Loucy (cell line): Measurements from ENCODE around the gene KLHDC4.

Source experiments
- H2AFZ ChIP-seq: fragments of 200-600 bp; sonication (generic); 2 replicates; pipeline ENCODE4 v1.6.0; 2016; ENCODE audit warnings: antibody characterized with exemption, mild to moderate bottlenecking, low read length, moderate library complexity
- H3F3A ChIP-seq: fragments of 200-600 bp; 2 replicates; pipeline ENCODE4 v1.6.0; 2016; ENCODE audit warnings: antibody characterized with exemption, low read depth, mild to moderate bottlenecking
- H3K27me3 ChIP-seq: fragments of 200-600 bp; sonication (generic); 2 replicates; pipeline ENCODE4 v1.6.1; 2014; ENCODE audit warnings: low read length, mild to moderate bottlenecking; ENCODE audit not compliant: insufficient read depth, poor library complexity, severe bottlenecking
- H3K36me3 ChIP-seq: fragments of 200-600 bp; sonication (generic); 2 replicates; pipeline ENCODE4 v1.6.1; 2016; ENCODE audit warnings: low read length; ENCODE audit not compliant: insufficient read depth
- H3K4me1 ChIP-seq: fragments of 200-600 bp; sonication (generic); 2 replicates; pipeline ENCODE4 v1.5.1; 2014; ENCODE audit warnings: low read length, mild to moderate bottlenecking; ENCODE audit not compliant: insufficient read depth, poor library complexity, severe bottlenecking
- H3K4me2 ChIP-seq: fragments of 200-600 bp; sonication (generic); 2 replicates; pipeline ENCODE4 v1.6.0; 2014; ENCODE audit warnings: antibody characterized with exemption, low read length, low read depth, mild to moderate bottlenecking; ENCODE audit not compliant: poor library complexity, severe bottlenecking
- H3K4me3 ChIP-seq: fragments of 200-600 bp; sonication (generic); 2 replicates; pipeline ENCODE4 v1.5.1; 2014; ENCODE audit warnings: low read length, mild to moderate bottlenecking, mixed read lengths; ENCODE audit not compliant: poor library complexity, severe bottlenecking
- H3K79me2 ChIP-seq: fragments of 200-600 bp; sonication (generic); 2 replicates; pipeline ENCODE4 v1.6.1; 2014; ENCODE audit warnings: low read length; ENCODE audit not compliant: insufficient read depth
- H3K9ac ChIP-seq: fragments of 200-600 bp; sonication (generic); 2 replicates; pipeline ENCODE4 v1.6.0; 2014; ENCODE audit warnings: mild to moderate bottlenecking, low read depth, low read length, moderate library complexity; ENCODE audit not compliant: poor library complexity, severe bottlenecking
- H3K9me2 ChIP-seq: fragments of 200-600 bp; sonication (generic); replicated peaks from 2 replicates; pipeline ENCODE4 v1.6.1; 2016; ENCODE audit warnings: low read depth, low read length, mixed read lengths
- H3K9me3 ChIP-seq: fragments of 200-600 bp; sonication (generic); 2 replicates; pipeline ENCODE4 v1.6.1; 2014; ENCODE audit warnings: mild to moderate bottlenecking, antibody characterized with exemption, low read length, low read depth; ENCODE audit not compliant: insufficient read depth
- H4K20me1 ChIP-seq: fragments of 200-600 bp; sonication (generic); 2 replicates; pipeline ENCODE4 v1.6.0; 2014; ENCODE audit warnings: antibody characterized with exemption, low read length, mild to moderate bottlenecking; ENCODE audit not compliant: insufficient read depth, poor library complexity, severe bottlenecking
- CTCF ChIP-seq: fragments of 200-600 bp; sonication (generic); conservative IDR thresholded peaks from 2 replicates; pipeline ENCODE4 v1.5.1; 2014; ENCODE audit warnings: mild to moderate bottlenecking, antibody characterized with exemption, low read length
- EZH2phosphoT487 ChIP-seq: fragments of 200-600 bp; IDR thresholded peaks from 2 replicates; pipeline ENCODE4 v1.6.1; 2018; ENCODE audit warnings: antibody characterized with exemption, mild to moderate bottlenecking, moderate library complexity, borderline replicate concordance

The KLHDC4 gene

GRCh38 chr16:87667443-87667842 is 98.3 kb downstream of the KLHDC4 start:
- Histone ChIP-seq H3K4me1 (no peaks in the 10 kb centered on the region), H3K9me3 (no peaks in the 10 kb centered on the region), H3K27me3 (no peaks in the 10 kb centered on the region), H3K4me3 (no peak overlapping the region), H3K36me3 (no peaks in the 10 kb centered on the region), H3F3A (no peaks in the 10 kb centered on the region), H3K4me2 (no peak overlapping the region), H3K9me2 (no peaks in the 10 kb centered on the region), H2AFZ (no peak overlapping the region), H3K9ac (no peak overlapping the region), H3K79me2 (no peaks in the 10 kb centered on the region), H4K20me1 (no peaks in the 10 kb centered on the region)
- no peak for TF ChIP-seq EZH2phosphoT487
- TF ChIP-seq CTCF = no peak

GRCh38 chr16:87666919-87667318 is 98.9 kb downstream of the KLHDC4 start:
- no peaks in the 10 kb centered on the region for H3K27me3 ChIP-seq
- no peak overlapping the region for H3K4me3 ChIP-seq
- TF ChIP-seq CTCF = no peak
- TF ChIP-seq EZH2phosphoT487 = no peak
- H3K9ac ChIP-seq = no peak overlapping the region
- H3K79me2 ChIP-seq = no peaks in the 10 kb centered on the region
- no peaks in the 10 kb centered on the region for H3K36me3 ChIP-seq
- H3K9me3 ChIP-seq = no peaks in the 10 kb centered on the region
- no peak overlapping the region for H3K4me2 ChIP-seq
- H3K4me1 ChIP-seq = no peaks in the 10 kb centered on the region
- no peaks in the 10 kb centered on the region for H3K9me2 ChIP-seq
- no peak overlapping the region for H2AFZ ChIP-seq
- no peaks in the 10 kb centered on the region for H3F3A ChIP-seq
- no peaks in the 10 kb centered on the region for H4K20me1 ChIP-seq

- H4K20me1 ChIP-seq = no peaks in the 10 kb centered on the region
- H3K79me2 ChIP-seq = no peaks in the 10 kb centered on the region
- no peaks in the 10 kb centered on the region for H3F3A ChIP-seq
- H3K36me3 ChIP-seq = no peaks in the 10 kb centered on the region
- no peak overlapping the region for H3K4me2 ChIP-seq
- H3K4me1 ChIP-seq = no peaks in the 10 kb centered on the region
- no peak overlapping the region for H3K9ac ChIP-seq
- no peaks in the 10 kb centered on the region for H3K27me3 ChIP-seq
- no peaks in the 10 kb centered on the region for H3K9me3 ChIP-seq
- no peak for TF ChIP-seq EZH2phosphoT487
- TF ChIP-seq CTCF = no peak
- no peak overlapping the region for H2AFZ ChIP-seq
- H3K4me3 ChIP-seq = no peak overlapping the region
- H3K9me2 ChIP-seq = no peaks in the 10 kb centered on the region
Measured at GRCh38 chr16:87665193-87665592, 100.6 kb downstream of the KLHDC4 start.
